ENCODE results near the gene ABTB2.

GRCh38 chr11:34124885-34125668 is 232.7 kb downstream of the ABTB2 start:
- TF ChIP-seq PATZ1 (CRISPR knock-in tag; IDR thresholded peaks at IDR 0.05; ENCODE audit: borderline replicate concordance), result no peak
- TF ChIP-seq ZNF449 (CRISPR knock-in tag; IDR thresholded peaks at IDR 0.05), result no peak
- no peak for TF ChIP-seq ZNF217 (CRISPR knock-in tag; IDR thresholded peaks at IDR 0.05)
- TF ChIP-seq CTCF (IDR thresholded peaks at IDR 0.05 in 2 of 3, conservative IDR thresholded peaks at IDR 0.05 in 1 of 3; ENCODE audit: insufficient read depth in 2 of 3, low read depth in 1 of 3, low read length in 3 of 3), result no peak
- TF ChIP-seq MYNN (IDR thresholded peaks at IDR 0.05), result no peak
- no peak for TF ChIP-seq MYNN (CRISPR knock-in tag; IDR thresholded peaks at IDR 0.05)
- no peak for TF ChIP-seq PPARD (CRISPR knock-in tag; IDR thresholded peaks at IDR 0.05)
- TF ChIP-seq BHLHE40 (IDR thresholded peaks at IDR 0.05; ENCODE audit: low read length), result no peak
- no peak for TF ChIP-seq POLR2A (conservative IDR thresholded peaks at IDR 0.05)
- TF ChIP-seq ARID2 (IDR thresholded peaks at IDR 0.05), result no peak
- TF ChIP-seq ZBTB17 (CRISPR knock-in tag; IDR thresholded peaks at IDR 0.05), result no peak
- TF ChIP-seq RFX5 (IDR thresholded peaks at IDR 0.05; ENCODE audit: low read depth, low read length), result no peak

All from K562 (cell line).